HEK293 (cell line): Measurements from ENCODE around the gene SPECC1.

ENCODE experiments used
- GLIS1 ChIP-seq: fragments of 450-650 bp; formaldehyde crosslinking; IDR thresholded peaks from 2 replicates; pipeline ENCODE4 v1.5.1; 2016; ENCODE audit warnings: missing biosample characterization, missing genetic modification characterization
- HOXC10 ChIP-seq: sonication (generic); formaldehyde crosslinking; IDR thresholded peaks from 2 replicates; pipeline ENCODE4 v1.8.1; 2023; ENCODE audit warnings: mild to moderate bottlenecking, missing genetic modification reagents
- KLF16 ChIP-seq: fragments of 450-650 bp; formaldehyde crosslinking; IDR thresholded peaks from 2 replicates; pipeline ENCODE4 v1.5.1; 2017; ENCODE audit warnings: missing biosample characterization, missing genetic modification characterization
- KLF7 ChIP-seq: fragments of 450-650 bp; formaldehyde crosslinking; IDR thresholded peaks from 2 replicates; pipeline ENCODE4 v1.5.1; 2016; ENCODE audit warnings: missing biosample characterization, missing genetic modification characterization, borderline replicate concordance
- RBAK ChIP-seq: fragments of 450-650 bp; formaldehyde crosslinking; IDR thresholded peaks from 2 replicates; pipeline ENCODE4 v1.5.1; 2016; ENCODE audit warnings: missing biosample characterization, missing genetic modification characterization
- TRIM28 ChIP-seq: IDR thresholded peaks from 2 replicates; pipeline ENCODE4 v1.6.1; 2011; ENCODE audit warnings: low read length, control low read depth, borderline replicate concordance
- ZBTB8A ChIP-seq: fragments of 450-650 bp; formaldehyde crosslinking; IDR thresholded peaks from 2 replicates; pipeline ENCODE4 v1.5.1; 2016; ENCODE audit warnings: missing biosample characterization, missing genetic modification characterization
- ZFP3 ChIP-seq: fragments of 450-650 bp; formaldehyde crosslinking; IDR thresholded peaks from 2 replicates; pipeline ENCODE4 v1.5.1; 2016; ENCODE audit warnings: low read depth, missing biosample characterization, missing genetic modification characterization
- ZFP37 ChIP-seq: fragments of 450-650 bp; formaldehyde crosslinking; IDR thresholded peaks from 2 replicates; pipeline ENCODE4 v1.5.1; 2016; ENCODE audit warnings: missing biosample characterization, missing genetic modification characterization
- ZFP41 ChIP-seq: fragments of 450-650 bp; formaldehyde crosslinking; IDR thresholded peaks from 2 replicates; pipeline ENCODE4 v1.5.1; 2016; ENCODE audit warnings: missing biosample characterization, missing genetic modification characterization, borderline replicate concordance
- ZNF133 ChIP-seq: fragments of 450-650 bp; formaldehyde crosslinking; IDR thresholded peaks from 2 replicates; pipeline ENCODE4 v1.5.1; 2016; ENCODE audit warnings: missing biosample characterization, missing genetic modification characterization
- ZNF16 ChIP-seq: fragments of 450-650 bp; formaldehyde crosslinking; IDR thresholded peaks from 2 replicates; pipeline ENCODE4 v1.5.1; 2016; ENCODE audit warnings: low read depth, missing biosample characterization, missing genetic modification characterization
- ZNF169 ChIP-seq: fragments of 450-650 bp; formaldehyde crosslinking; IDR thresholded peaks from 2 replicates; pipeline ENCODE4 v1.5.1; 2016; ENCODE audit warnings: missing biosample characterization, missing genetic modification characterization
- ZNF211 ChIP-seq: fragments of 450-650 bp; formaldehyde crosslinking; IDR thresholded peaks from 2 replicates; pipeline ENCODE4 v1.5.1; 2016; ENCODE audit warnings: low read depth, missing biosample characterization, missing genetic modification characterization
- ZNF24 ChIP-seq: fragments of 450-650 bp; formaldehyde crosslinking; IDR thresholded peaks from 2 replicates; pipeline ENCODE4 v1.5.1; 2016; ENCODE audit warnings: missing biosample characterization, missing genetic modification characterization
- ZNF324 ChIP-seq: fragments of 450-650 bp; formaldehyde crosslinking; IDR thresholded peaks from 2 replicates; pipeline ENCODE4 v1.5.1; 2016; ENCODE audit warnings: missing biosample characterization, missing genetic modification characterization
- ZNF544 ChIP-seq: fragments of 450-650 bp; formaldehyde crosslinking; IDR thresholded peaks from 2 replicates; pipeline ENCODE4 v1.5.0; 2017; ENCODE audit warnings: missing biosample characterization, missing genetic modification characterization
- ZNF558 ChIP-seq: fragments of 450-650 bp; formaldehyde crosslinking; IDR thresholded peaks from 2 replicates; pipeline ENCODE4 v1.5.1; 2016; ENCODE audit warnings: missing biosample characterization, missing genetic modification characterization
- ZNF624 ChIP-seq: fragments of 450-650 bp; formaldehyde crosslinking; IDR thresholded peaks from 2 replicates; pipeline ENCODE4 v1.5.1; 2017; ENCODE audit warnings: missing biosample characterization, missing genetic modification characterization
- ZNF664 ChIP-seq: fragments of 450-650 bp; formaldehyde crosslinking; IDR thresholded peaks from 2 replicates; pipeline ENCODE4 v1.5.1; 2016; ENCODE audit warnings: missing biosample characterization, missing genetic modification characterization
- ZNF792 ChIP-seq: fragments of 450-650 bp; formaldehyde crosslinking; IDR thresholded peaks from 2 replicates; pipeline ENCODE4 v1.5.1; 2016; ENCODE audit warnings: missing biosample characterization, missing genetic modification characterization
- TF ChIP-seq, protein P1 (sequence below): fragments of 450-650 bp; formaldehyde crosslinking; IDR thresholded peaks from 2 replicates; pipeline ENCODE4 v1.5.1; 2017; ENCODE audit warnings: missing biosample characterization, mild to moderate bottlenecking, missing genetic modification characterization, moderate library complexity
- TF ChIP-seq, protein P2 (sequence below): fragments of 450-650 bp; formaldehyde crosslinking; IDR thresholded peaks from 2 replicates; pipeline ENCODE4 v1.5.1; 2016; ENCODE audit warnings: missing biosample characterization, missing genetic modification characterization
- TF ChIP-seq, protein P3 (sequence below): fragments of 450-650 bp; formaldehyde crosslinking; IDR thresholded peaks from 2 replicates; pipeline ENCODE4 v1.5.1; 2016; ENCODE audit warnings: missing biosample characterization, missing genetic modification characterization
- TF ChIP-seq, protein P4 (sequence below): fragments of 450-650 bp; formaldehyde crosslinking; IDR thresholded peaks from 2 replicates; pipeline ENCODE4 v1.5.1; 2016; ENCODE audit warnings: missing biosample characterization, missing genetic modification characterization
- TF ChIP-seq, protein P5 (sequence below): fragments of 450-650 bp; IDR thresholded peaks from 2 replicates; pipeline ENCODE4 v1.5.1; 2018; ENCODE audit warnings: missing biosample characterization, mild to moderate bottlenecking, missing genetic modification characterization
- TF ChIP-seq, protein P6 (sequence below): fragments of 450-650 bp; formaldehyde crosslinking; IDR thresholded peaks from 2 replicates; pipeline ENCODE4 v1.5.1; 2016; ENCODE audit warnings: missing biosample characterization, missing genetic modification characterization

The SPECC1 gene

DNA sequence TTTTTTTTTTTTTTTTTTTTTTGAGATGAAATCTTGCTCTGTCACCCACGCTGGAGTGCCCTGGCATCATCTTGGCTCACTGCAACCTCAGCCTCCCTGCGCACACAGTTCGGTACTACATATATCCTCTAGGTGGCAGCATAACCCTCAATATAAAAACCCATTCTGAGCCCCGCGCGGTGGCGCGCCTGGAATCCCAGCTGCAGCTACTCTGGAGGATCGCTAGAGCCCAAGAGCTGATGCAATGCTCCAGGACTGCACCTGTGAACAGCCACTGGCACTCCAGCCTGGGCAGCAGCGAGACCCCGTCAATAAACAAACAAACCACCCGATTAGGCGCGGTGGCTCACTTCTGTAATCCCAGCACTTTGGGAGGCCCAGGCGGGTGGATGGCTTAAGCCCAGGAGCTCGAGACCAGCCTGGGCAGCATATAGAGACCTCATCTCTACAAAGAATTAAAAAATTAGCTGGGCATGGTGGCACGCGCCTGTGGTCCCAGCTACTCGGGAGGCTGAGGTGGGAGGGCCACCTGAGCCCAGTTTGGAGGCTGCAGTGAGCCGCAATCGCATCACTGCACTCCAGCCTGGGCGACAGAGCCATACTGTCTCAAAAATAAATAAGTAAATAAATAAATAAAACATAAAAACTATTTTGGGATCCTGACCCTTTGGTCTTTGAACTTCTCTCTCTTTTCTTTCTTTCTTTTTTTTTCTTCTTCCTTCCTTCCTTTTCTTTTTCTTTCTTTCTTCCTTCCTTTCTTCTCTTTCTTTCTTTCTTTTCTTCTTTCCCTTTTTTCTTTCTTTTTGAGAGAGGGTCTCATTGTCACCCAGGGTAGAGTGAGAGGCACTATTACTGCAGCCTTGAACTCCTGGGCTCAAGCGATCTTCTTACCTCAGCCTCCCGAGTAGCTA, 16.1 kb upstream of the SPECC1 start (continued):
- TF ChIP-seq, protein P1, sequence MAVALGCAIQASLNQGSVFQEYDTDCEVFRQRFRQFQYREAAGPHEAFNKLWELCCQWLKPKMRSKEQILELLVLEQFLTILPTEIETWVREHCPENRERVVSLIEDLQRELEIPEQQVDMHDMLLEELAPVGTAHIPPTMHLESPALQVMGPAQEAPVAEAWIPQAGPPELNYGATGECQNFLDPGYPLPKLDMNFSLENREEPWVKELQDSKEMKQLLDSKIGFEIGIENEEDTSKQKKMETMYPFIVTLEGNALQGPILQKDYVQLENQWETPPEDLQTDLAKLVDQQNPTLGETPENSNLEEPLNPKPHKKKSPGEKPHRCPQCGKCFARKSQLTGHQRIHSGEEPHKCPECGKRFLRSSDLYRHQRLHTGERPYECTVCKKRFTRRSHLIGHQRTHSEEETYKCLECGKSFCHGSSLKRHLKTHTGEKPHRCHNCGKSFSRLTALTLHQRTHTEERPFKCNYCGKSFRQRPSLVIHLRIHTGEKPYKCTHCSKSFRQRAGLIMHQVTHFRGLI = peak; percentile 40; the same call in 1 of the 2 replicates
- TF ChIP-seq GLIS1 (tag by site-specific recombination) (peak; percentile 47; the same call in 1 of the 2 replicates), ZNF664 (tag by site-specific recombination) (no peak), ZBTB8A (tag by site-specific recombination) (peak; percentile 74), ZNF324 (tag by site-specific recombination) (peak; percentile 78; the same call in 1 of the 2 replicates), ZNF169 (tag by site-specific recombination) (no peak), KLF16 (peak; percentile 22; the same call in 1 of the 2 replicates), ZFP37 (tag by site-specific recombination) (no peak), ZNF133 (tag by site-specific recombination) (no peak), ZFP3 (tag by site-specific recombination) (no peak), KLF7 (tag by site-specific recombination) (no peak), HOXC10 (no peak), ZNF211 (no peak), ZNF792 (no peak), TRIM28 (no peak; the same call in 1 of the 2 replicates), ZNF544 (tag by site-specific recombination) (no peak), ZFP41 (no peak), ZNF558 (tag by site-specific recombination) (peak; percentile 75), ZNF624 (tag by site-specific recombination) (no peak), RBAK (tag by site-specific recombination) (no peak), ZNF24 (tag by site-specific recombination) (peak; percentile 41; the same call in 1 of the 2 replicates), ZNF16 (tag by site-specific recombination) (no peak)
- TF ChIP-seq, protein P2, sequence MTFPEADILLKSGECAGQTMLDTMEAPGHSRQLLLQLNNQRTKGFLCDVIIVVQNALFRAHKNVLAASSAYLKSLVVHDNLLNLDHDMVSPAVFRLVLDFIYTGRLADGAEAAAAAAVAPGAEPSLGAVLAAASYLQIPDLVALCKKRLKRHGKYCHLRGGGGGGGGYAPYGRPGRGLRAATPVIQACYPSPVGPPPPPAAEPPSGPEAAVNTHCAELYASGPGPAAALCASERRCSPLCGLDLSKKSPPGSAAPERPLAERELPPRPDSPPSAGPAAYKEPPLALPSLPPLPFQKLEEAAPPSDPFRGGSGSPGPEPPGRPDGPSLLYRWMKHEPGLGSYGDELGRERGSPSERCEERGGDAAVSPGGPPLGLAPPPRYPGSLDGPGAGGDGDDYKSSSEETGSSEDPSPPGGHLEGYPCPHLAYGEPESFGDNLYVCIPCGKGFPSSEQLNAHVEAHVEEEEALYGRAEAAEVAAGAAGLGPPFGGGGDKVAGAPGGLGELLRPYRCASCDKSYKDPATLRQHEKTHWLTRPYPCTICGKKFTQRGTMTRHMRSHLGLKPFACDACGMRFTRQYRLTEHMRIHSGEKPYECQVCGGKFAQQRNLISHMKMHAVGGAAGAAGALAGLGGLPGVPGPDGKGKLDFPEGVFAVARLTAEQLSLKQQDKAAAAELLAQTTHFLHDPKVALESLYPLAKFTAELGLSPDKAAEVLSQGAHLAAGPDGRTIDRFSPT (tag by site-specific recombination) = peak; percentile 79; the same call in 1 of the 2 replicates
- TF ChIP-seq, protein P3, sequence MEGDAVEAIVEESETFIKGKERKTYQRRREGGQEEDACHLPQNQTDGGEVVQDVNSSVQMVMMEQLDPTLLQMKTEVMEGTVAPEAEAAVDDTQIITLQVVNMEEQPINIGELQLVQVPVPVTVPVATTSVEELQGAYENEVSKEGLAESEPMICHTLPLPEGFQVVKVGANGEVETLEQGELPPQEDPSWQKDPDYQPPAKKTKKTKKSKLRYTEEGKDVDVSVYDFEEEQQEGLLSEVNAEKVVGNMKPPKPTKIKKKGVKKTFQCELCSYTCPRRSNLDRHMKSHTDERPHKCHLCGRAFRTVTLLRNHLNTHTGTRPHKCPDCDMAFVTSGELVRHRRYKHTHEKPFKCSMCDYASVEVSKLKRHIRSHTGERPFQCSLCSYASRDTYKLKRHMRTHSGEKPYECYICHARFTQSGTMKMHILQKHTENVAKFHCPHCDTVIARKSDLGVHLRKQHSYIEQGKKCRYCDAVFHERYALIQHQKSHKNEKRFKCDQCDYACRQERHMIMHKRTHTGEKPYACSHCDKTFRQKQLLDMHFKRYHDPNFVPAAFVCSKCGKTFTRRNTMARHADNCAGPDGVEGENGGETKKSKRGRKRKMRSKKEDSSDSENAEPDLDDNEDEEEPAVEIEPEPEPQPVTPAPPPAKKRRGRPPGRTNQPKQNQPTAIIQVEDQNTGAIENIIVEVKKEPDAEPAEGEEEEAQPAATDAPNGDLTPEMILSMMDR (tag by site-specific recombination) = peak; percentile 96
- TF ChIP-seq, protein P4, sequence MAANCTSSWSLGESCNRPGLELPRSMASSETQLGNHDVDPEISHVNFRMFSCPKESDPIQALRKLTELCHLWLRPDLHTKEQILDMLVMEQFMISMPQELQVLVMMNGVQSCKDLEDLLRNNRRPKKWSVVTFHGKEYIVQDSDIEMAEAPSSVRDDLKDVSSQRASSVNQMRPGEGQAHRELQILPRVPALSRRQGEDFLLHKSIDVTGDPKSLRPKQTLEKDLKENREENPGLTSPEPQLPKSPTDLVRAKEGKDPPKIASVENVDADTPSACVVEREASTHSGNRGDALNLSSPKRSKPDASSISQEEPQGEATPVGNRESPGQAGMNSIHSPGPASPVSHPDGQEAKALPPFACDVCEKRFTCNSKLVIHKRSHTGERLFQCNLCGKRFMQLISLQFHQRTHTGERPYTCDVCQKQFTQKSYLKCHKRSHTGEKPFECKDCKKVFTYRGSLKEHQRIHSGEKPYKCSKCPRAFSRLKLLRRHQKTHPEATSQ = no peak
- TF ChIP-seq, protein P5, sequence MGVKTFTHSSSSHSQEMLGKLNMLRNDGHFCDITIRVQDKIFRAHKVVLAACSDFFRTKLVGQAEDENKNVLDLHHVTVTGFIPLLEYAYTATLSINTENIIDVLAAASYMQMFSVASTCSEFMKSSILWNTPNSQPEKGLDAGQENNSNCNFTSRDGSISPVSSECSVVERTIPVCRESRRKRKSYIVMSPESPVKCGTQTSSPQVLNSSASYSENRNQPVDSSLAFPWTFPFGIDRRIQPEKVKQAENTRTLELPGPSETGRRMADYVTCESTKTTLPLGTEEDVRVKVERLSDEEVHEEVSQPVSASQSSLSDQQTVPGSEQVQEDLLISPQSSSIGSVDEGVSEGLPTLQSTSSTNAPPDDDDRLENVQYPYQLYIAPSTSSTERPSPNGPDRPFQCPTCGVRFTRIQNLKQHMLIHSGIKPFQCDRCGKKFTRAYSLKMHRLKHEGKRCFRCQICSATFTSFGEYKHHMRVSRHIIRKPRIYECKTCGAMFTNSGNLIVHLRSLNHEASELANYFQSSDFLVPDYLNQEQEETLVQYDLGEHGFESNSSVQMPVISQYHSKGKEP (tag by site-specific recombination) = peak; percentile 79; the same call in 1 of the 2 replicates
- TF ChIP-seq, protein P6, sequence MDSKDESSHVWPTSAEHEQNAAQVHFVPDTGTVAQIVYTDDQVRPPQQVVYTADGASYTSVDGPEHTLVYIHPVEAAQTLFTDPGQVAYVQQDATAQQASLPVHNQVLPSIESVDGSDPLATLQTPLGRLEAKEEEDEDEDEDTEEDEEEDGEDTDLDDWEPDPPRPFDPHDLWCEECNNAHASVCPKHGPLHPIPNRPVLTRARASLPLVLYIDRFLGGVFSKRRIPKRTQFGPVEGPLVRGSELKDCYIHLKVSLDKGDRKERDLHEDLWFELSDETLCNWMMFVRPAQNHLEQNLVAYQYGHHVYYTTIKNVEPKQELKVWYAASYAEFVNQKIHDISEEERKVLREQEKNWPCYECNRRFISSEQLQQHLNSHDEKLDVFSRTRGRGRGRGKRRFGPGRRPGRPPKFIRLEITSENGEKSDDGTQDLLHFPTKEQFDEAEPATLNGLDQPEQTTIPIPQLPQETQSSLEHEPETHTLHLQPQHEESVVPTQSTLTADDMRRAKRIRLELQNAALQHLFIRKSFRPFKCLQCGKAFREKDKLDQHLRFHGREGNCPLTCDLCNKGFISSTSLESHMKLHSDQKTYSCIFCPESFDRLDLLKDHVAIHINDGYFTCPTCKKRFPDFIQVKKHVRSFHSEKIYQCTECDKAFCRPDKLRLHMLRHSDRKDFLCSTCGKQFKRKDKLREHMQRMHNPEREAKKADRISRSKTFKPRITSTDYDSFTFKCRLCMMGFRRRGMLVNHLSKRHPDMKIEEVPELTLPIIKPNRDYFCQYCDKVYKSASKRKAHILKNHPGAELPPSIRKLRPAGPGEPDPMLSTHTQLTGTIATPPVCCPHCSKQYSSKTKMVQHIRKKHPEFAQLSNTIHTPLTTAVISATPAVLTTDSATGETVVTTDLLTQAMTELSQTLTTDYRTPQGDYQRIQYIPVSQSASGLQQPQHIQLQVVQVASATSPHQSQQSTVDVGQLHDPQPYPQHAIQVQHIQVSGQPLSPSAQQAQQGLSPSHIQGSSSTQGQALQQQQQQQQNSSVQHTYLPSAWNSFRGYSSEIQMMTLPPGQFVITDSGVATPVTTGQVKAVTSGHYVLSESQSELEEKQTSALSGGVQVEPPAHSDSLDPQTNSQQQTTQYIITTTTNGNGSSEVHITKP (tag by site-specific recombination) = peak; percentile 68
